ENCODE results near the gene STK4.

Gene STK4

DNA sequence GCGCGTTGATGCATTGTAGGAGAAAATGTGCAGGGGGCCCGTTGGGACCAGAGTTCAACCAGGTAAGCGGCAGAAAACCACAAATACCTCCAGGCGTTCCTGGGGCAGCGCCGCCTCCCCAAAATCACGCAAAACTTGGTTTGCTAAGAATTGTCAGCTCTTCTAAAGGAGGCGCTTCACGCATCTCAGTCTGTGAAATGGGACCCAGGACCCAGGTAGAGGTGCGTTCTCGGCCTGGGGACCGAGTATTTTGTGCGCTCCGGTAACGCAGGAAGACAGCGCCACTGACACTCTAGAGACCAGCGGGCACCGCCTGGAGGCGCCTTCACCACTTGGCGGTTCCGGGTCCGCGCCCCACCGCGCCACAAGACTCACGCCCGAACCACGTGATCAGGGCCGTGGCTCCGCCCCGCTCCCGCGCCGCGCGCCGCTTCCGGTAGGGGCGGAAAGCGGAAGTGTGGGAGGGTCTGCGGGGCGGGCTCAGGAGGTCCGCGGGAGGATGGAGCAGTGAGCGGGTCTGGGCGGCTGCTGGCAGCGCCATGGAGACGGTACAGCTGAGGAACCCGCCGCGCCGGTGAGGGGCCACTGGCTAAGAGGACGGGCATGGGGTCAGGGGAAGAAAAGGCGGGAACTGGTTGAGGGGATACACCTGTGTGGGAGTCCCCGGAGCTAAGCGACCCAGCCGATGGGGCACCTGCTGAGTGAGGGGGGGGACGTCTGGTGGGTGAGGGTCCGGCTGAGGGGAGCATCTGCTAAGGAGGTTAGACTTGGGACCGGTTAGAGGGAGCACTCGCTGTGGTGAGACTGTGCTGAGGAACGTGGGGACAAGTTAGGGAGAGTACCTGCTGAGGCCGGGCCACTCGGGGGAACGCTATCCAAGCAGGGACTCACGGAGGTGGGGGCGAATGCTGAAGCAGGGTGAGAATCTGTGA, at the start of gene STK4:
Gene STK4, plus strand, starts transcription at position 483 of the 932 bp plus-strand sequence. Its CDS starts 57 bp downstream, at position 540.
- peak; percentile 82 for DNase-seq

DNA sequence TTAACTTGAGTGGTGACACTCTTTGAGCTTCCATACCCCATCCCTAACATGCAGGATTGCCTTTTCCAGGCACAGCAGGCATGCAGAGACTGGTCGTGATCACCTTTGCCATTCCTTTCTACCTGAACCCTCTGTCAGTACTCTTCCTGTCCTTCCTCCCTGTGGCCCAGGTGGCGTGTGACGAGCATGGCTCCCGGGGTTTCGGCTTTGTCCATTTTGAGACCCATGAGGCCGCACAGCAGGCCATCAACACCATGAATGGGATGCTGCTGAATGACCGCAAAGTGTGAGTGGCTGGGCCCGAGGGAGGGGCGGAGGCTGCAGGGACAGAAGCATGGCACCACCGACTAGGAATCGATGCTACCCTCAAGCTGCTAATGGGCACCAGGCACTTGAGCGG, 49.7 kb upstream of the STK4 start:
- no peak for DNase-seq

DNA sequence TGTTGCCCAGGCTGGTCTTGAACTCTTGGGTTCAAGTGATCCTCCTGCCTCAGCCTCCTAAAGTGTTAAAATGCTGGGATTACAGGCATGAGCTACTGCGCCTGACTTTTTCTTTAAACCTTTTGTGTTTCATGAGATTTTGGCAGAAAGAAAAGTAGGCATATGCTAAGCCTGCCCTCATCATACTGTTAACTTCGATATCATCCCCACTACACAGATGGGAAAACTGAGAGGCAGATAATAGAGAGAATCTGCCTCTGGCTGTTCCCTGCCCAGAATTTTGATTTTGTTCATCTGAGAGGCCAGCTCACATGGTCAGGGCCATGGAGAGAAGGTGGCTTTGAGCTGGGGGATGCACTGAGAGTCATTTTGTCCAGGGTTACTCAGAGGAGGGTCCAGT, 48.9 kb upstream of the STK4 start:
- DNase-seq, result no peak

GRCh38 chr20:44918342-44918741, 48.0 kb upstream of the STK4 start:
- no peak for DNase-seq

- DNase-seq, result no peak
These were observed 47.6 kb upstream of the STK4 start for GRCh38 chr20:44918761-44919160.

- DNase-seq, result no peak
These were observed 44.9 kb upstream of the STK4 start for GRCh38 chr20:44921447-44921846.

DNA sequence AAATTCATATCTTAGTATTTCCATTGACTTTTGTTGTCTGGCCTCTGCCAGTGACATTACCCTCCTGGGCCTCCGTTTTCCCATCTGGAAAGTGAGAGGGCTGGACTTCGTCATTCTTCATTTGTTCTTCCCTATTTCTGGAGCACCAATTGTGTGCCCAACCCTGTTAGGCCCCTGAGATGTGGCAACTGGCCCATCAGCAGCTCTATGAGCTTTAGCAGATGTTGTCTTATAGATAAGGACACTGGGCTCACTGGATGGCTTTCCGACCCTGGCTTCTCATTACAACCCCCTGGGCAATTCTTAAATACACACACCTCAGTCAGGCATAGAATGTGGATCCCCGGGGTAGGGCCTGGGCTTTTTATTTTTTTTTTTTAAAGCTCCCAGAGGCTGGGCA, 41.8 kb upstream of the STK4 start:
- DNase-seq, result no peak

GRCh38 chr20:44928595-44928994, 37.7 kb upstream of the STK4 start:
- no peak for DNase-seq

DNA sequence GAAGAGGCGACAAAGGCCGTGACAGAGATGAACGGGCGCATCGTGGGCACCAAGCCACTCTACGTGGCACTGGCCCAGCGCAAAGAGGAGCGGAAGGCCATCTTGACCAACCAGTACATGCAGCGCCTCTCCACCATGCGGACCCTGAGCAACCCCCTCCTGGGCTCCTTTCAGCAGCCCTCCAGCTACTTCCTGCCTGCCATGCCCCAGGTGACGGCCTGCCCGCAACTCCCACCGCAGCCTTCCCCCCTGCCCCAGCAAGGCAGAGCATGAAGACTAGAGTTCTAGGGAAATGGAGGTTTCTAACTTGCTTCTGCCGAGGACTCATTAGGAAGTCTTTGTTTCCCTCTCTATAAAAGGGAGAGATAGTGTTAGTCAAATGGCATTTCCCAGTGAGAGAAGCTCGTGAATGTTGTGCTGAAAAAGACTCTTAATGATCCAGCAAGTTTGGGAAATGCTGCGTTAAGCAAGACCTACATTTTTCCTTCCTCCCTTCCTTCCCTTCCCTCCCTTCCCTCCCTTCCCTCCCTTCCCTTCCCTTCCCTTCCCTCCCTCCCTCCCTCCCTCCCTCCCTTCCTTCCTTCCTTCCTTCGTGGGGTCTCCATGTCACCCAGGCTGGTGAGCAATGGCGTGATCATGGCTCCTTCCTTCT, 35.7 kb upstream of the STK4 start:
- no peak for DNase-seq

GRCh38 chr20:44931911-44932310, 34.4 kb upstream of the STK4 start:
- DNase-seq, result no peak

DNA sequence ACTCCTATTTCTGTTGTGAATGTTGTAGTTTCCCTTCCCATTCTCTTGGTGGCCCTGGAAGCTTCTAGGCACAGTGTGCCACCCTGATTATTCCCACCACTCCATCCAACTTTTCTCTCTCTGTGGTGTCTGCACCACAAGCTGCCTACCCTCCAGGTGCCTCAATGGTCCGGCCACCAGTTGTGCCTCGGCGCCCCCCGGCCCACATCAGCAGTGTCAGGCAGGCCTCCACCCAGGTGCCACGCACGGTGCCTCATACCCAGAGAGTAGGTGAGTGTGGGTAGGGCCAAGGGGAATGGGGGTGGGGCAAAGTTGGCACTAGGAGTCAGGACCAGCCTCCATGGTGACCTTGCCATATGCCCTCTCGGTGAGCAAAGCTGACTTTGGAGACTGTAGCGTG, 33.4 kb upstream of the STK4 start:
- DNase-seq, result no peak

- no peak for DNase-seq
These were observed 29.8 kb upstream of the STK4 start for GRCh38 chr20:44936510-44936909.

DNA sequence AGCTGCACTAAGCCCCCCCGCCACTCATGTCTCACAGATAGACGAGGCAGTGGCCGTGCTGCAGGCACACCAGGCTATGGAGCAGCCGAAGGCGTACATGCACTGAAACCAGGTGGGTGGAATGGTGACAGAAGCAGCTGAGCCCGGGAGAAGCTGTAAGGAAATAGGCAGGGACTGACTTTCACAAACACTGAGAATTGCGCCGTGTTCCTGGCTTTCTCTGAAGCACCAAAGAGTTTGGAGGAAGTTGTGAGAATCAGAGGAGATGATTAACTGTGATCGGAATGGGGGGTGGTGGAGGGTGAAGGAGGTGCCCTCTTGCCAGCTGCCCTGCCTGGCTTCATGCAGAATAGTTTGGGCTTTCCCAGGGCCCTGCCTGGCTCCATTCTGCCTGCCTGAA, 27.7 kb upstream of the STK4 start:
- DNase-seq, result no peak

DNA sequence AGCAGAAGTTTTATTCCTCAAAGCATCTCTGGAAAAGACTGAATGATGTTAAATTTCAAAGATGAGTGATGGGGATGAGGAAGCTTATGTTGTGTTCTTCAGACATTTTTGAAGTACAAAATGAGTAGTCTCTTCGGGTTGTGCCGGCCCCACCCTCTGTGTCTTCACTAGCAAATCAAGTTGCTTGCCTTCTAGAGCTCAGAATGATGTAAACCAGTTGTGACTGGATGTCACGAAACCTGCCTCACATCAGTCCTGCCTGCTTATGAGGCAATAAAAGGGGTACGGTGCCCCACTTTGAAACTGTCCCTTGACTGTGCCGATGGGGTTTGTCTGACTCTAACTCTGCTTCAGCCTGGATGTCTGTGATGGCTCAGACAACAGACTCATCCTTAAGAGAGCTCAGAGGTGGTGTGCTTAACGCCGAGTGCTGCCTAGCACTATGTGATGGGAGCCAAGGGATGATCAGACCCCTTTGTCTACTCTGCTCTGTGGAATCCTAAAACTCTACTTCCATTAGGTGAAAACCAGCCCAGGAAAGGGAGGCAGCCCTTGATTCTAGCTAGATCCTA, 25.1 kb upstream of the STK4 start:
- no peak for DNase-seq

DNA sequence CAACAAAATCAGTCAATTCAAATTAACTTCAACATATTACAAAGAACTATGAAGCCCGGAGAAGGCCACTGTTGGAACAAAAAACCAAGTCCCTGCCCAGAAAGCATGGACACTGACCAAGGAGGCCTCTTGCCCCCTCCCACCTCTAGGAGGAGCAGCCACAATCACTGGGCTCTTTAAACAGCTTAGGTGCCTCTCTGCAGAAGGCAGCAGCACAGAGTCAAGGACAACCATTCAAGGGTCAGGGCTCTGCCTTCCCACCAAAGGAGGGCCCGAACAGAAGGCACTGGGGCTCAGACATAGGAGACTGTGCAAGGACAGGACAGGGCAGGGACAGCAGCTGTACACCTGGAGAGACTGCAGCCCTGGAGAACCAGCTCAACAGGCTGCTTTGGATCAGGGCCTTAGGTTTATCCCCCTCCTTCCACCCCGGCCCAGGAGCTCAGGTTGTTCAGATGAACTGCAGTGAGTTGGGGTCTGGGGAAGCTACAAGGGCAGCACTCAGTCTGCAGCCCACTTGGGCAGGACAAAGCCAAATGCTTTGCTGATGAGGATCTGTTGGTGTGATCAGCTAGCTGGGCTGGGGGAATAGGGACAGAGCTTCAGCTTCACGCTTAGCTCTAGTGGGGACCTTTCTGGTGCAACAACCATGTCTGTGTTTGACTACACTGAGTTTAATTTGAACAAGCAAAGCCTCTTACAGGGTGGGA, 23.9 kb upstream of the STK4 start:
- DNase-seq, result no peak

DNA sequence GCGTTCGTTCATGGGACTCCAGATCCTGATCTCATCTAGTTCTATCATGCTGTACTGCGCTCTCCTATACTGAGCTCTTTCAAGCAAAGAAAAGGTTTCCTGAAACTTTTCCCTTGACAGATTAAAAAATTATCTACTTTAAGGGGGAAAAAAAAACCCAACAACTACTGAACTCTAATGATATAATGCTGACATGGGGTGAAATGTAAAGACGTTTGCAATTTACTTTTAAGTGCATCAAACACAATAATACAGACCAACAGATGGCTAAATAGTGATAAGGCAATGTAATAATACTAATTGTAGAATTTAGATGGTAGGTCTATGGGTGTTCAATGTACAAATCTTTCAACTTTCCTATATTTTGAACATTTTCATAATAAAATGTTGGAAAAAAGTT, 22.5 kb upstream of the STK4 start:
- no peak for DNase-seq

DNA sequence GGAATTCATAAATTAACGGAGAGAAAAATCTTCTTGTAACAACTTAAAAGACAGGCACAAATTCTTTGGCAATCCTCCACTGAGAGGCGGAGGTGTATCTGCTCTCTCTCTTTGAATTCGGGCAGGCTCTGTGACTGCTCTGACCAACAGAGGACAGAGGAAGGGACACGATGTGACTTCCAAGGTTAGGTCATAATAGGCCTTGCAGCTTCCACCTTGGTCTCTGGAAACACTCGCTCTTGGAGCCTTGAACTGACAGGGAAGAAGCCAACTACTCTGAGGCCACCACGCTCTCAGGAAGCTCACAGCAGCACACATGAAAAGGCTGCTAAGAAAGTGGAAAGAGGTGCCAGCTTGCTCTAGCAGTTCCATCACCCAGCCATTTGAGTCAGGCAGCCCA, 21.1 kb upstream of the STK4 start:
- no peak for DNase-seq

- DNase-seq, result no peak
These were observed 19.9 kb upstream of the STK4 start for GRCh38 chr20:44946271-44946852.

GRCh38 chr20:44948107-44948506, 18.2 kb upstream of the STK4 start:
- DNase-seq, result no peak

DNA sequence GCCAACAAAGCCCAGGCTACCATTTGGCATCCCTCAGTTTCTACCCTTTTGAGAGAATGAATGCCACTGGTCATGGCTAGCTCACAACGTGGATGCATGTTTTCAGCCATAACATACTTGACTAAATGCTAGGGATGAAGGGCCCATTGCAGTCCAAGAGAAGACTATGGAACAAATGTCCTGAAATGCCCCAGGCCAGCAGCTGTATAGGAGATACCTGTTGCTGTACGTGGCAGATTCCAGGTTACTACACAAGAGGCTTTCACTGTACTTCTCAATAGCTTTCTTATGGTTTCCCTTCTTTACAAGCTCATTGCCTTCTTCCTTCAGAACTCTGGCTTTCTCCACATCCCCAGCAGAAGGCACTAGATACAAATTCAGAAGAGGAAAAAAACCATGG, 17.8 kb upstream of the STK4 start:
- DNase-seq, result no peak

DNA sequence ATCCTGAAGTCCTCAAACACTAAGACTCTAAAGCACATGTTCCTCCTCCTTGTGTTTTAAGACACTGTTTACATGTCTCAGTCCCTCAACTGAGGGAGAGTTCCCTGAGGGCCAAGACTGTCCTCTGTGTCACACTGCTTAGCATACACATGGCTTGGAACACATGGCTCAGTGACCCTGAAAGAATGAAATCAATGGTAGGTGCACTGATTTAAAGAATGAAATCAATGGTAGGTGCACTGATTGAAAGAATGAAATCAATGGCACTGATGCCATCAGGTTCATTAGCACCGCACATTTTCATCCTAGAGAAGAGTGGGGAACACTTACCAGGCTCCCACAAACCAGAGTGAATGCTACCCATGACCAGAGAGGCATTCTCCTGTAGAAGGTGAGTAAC, 15.9 kb upstream of the STK4 start:
- DNase-seq, result no peak

DNA sequence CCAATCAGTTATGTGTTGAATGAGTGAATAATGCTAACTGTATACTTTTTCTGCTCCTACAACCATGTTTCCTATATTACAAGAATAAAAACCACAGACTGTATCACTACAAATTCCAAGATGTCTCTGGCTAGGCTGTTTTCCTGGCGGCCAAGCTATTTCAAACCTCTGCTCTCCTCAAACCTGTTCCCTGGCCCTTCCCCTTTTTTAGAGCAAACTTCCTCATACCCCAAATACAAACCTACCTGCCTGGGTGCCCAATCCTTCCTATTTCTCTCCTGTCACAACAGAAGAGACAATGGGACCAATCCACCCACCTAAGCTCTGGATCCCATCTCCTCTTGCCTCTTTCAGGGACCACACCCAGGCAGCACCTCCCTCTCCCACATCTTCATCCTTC, 13.6 kb upstream of the STK4 start:
- DNase-seq, result no peak

DNA sequence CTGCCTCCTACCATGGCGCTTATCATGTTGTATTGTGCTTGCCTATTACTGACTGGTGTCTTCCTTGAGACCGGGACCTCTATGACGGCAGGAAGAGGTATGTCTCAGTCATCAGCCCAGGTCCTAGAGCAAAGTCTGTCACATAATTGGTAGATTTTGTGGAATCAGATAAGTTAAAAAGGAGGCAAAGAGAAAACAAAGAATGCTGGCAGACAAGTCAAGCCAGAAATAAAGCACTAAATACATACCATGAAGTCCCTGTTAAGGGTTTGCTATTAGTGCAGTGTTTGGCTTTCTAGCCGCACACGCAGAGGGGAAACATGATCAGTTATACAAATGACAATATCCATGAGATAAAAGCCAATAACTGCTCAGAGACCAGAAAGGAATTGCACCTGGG, 12.1 kb upstream of the STK4 start:
- no peak for DNase-seq

Data from GF-D8 (cell line).